Esophagus (tissue), 2 donors: ENCODE results near the gene SSUH2. TPM values are rescaled to one million over a fixed set of nuclear protein-coding genes. Genes with fewer than 3 reads are reported as not detected.

Experiments used
- H3K27ac ChIP-seq, 2 donors: one replicate each; pipeline ENCODE4 v1.5.1; 2013; ENCODE audit warnings: low read depth in 2 of 2, mild to moderate bottlenecking in 2 of 2, inconsistent platforms in 1 of 2, low read length in 1 of 2, moderate library complexity in 1 of 2
- H3K27me3 ChIP-seq, 2 donors: one replicate each; pipeline ENCODE4 v1.6.1; 2013; ENCODE audit warnings: low read length in 2 of 2, control low read depth in 1 of 2, mild to moderate bottlenecking in 1 of 2; ENCODE audit not compliant: insufficient read depth in 2 of 2, control insufficient read depth in 1 of 2
- H3K36me3 ChIP-seq, 2 donors: one replicate each; pipeline ENCODE4 v1.6.1; 2013; ENCODE audit warnings: low read length in 1 of 2; ENCODE audit not compliant: control insufficient read depth in 2 of 2, insufficient read depth in 2 of 2
- H3K4me1 ChIP-seq, 2 donors: one replicate each; pipeline ENCODE4 v1.6.1; 2013; ENCODE audit warnings: low read length in 1 of 2; ENCODE audit not compliant: control insufficient read depth in 2 of 2, insufficient read depth in 2 of 2
- H3K4me3 ChIP-seq, 2 donors: one replicate each; pipeline ENCODE4 v1.5.1; 2013; ENCODE audit warnings: low read length in 2 of 2, mild to moderate bottlenecking in 2 of 2, low read depth in 1 of 2, moderate library complexity in 1 of 2
- H3K9me3 ChIP-seq, 2 donors: one replicate each; pipeline ENCODE4 v1.6.1; 2013; ENCODE audit warnings: mild to moderate bottlenecking in 2 of 2, low read depth in 1 of 2, low read length in 1 of 2, moderate library complexity in 1 of 2; ENCODE audit not compliant: control insufficient read depth in 2 of 2, insufficient read depth in 1 of 2
- WGBS, 2 donors: extraction: QIAGEN DNeasy Blood & Tissue Kit; methylation state at CpG; one replicate each; pipeline ENCODE4 v1.1.7; 2013; 5-methylcytosine and 5-hydroxymethylcytosine counted together
- polyA plus RNA-seq, 2 donors: library from polyadenylated mRNA; stranded (reverse); fragments of 200-250 nt; gene quantifications; one replicate each; pipeline ENCODE4 v1.2.3, GENCODE V29; 2013
- donor health status: healthy with polysubstance abuse.
- donor health status: Bipolar disorder and iron deficiency.

The SSUH2 gene
- polyA plus RNA-seq, 2 donors, result 0.22 to 0.51 TPM

DNA sequence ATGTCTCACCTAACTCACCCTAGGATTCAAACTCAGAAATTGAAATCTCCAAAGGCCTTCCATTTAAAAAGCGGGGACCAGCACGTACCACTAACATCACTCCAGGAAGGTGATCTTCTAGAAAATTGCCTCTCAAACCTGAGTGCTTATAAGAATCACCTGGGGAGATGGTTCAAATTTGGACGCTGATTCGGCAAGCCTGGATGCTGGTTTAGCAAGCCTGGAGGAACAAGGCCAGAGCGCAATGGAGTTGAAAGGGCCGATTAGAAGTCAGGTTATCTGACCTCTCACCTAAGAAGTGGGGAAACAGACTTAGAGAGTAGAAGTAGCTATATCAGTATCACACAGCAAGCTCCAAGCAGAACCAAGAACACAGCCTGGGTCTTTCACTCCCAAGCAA is 68.2 kb downstream of the SSUH2 start:
- H3K4me3 ChIP-seq, result no peak overlapping the region
- H3K27ac ChIP-seq, result peak overlapping the region; percentile 15 to 40
- H3K9me3 ChIP-seq, result no peaks in the 10 kb centered on the region
- 88 to 89% methylated on average over 6 of the region's 6 CpGs for whole genome bisulfite sequencing, 2 donors
- H3K27me3 ChIP-seq, result no peaks in the 10 kb centered on the region
- peaks cover 4 to 10% of the 10 kb centered on the region in 2 donors for H3K4me1 ChIP-seq
- H3K36me3 ChIP-seq, result no peaks in the 10 kb centered on the region

- Histone ChIP-seq H3K4me3 (no peak overlapping the region), H3K27ac (peak overlapping the region; percentile 18 to 64), H3K4me1 (peaks cover 7 to 10% of the 10 kb centered on the region in 2 donors), H3K36me3 (no peaks in the 10 kb centered on the region), H3K27me3 (no peaks in the 10 kb centered on the region), H3K9me3 (no peaks in the 10 kb centered on the region)
- WGBS, 2 donors, result 71 to 75% methylated on average over 5 of the region's 5 CpGs
Measured at GRCh38 chr3:8575364-8576104, 69.1 kb downstream of the SSUH2 start.

GRCh38 chr3:8574670-8575322 is 69.8 kb downstream of the SSUH2 start:
- H3K4me1 ChIP-seq, result peaks cover 7 to 10% of the 10 kb centered on the region in 2 donors
- 75 to 80% methylated on average over 5 of the region's 5 CpGs for WGBS, 2 donors
- no peak overlapping the region for H3K4me3 ChIP-seq
- H3K36me3 ChIP-seq, result no peaks in the 10 kb centered on the region
- no peaks in the 10 kb centered on the region for H3K27me3 ChIP-seq
- peak overlapping the region in 1 of 2 donors; percentile 18 for H3K27ac ChIP-seq
- H3K9me3 ChIP-seq, result no peaks in the 10 kb centered on the region

DNA sequence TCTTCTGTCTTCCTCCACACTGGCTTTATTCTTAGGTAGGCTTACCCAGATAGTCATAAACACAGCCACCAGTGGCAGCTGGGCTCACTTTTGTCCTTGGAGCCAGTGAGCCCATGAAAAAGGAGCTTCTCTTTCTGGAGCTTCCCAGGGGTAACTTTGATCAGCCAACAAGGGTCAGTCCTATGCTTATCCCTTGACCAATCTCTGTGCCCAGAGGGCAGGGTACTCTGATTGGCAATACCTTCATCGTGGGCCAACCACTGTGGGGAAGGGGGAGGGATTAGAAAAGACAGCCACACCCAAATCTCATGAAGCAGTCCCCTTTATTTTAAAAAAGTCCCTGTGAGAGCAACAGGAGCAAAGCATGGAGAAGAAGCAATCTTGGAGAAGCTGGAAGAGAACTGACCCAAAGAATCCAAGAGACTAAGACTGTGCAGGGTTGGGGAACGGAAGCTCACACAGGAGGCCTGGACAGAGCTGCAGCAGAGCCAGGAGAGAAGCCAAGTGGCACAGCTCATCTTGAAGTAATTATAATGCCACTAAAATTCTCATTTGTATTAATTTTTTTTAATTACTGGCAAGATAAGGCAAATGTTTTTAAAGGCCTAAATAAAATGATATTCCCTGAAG is 70.4 kb downstream of the SSUH2 start:
- H3K4me1 ChIP-seq, result peaks cover 7 to 10% of the 10 kb centered on the region in 2 donors
- WGBS, 2 donors, result 61 to 71% methylated on average over 2 of the region's 2 CpGs
- H3K27ac ChIP-seq, result no peak overlapping the region
- no peaks in the 10 kb centered on the region for H3K36me3 ChIP-seq
- no peaks in the 10 kb centered on the region for H3K9me3 ChIP-seq
- H3K4me3 ChIP-seq, result no peak overlapping the region
- no peaks in the 10 kb centered on the region for H3K27me3 ChIP-seq

DNA sequence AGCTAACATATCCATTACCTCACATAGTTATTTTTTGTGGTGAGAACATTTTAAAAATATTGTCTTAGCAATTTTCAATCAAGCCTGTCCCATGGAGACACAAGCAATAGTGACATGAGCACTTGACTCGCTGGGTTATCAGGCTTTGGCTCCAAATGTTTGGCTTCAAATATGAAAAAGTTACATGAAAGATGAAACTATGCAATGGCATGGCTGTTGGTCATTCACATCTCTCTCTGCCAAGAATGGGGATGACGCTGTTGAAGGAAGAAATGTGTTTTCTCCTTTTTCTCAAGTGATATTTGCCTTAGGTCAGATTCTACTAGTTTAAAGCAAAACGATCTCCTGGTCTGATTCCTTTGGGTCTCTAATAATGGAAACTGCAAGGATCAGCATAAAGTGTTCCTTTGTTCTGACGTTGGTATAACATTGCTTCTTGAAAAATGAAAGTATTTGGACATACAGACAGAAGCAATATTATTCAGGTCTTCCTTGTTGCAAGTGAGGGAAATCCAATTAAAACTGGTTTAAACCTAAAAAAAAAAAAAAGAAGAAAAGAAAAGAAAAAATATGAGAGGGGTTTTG is 71.2 kb downstream of the SSUH2 start:
- Histone ChIP-seq H3K9me3 (no peaks in the 10 kb centered on the region), H3K27me3 (no peaks in the 10 kb centered on the region), H3K4me1 (peaks cover 7 to 10% of the 10 kb centered on the region in 2 donors), H3K27ac (no peak overlapping the region), H3K4me3 (no peak overlapping the region), H3K36me3 (no peaks in the 10 kb centered on the region)
- 61 to 68% methylated on average over 4 of the region's 4 CpGs for WGBS, 2 donors

DNA sequence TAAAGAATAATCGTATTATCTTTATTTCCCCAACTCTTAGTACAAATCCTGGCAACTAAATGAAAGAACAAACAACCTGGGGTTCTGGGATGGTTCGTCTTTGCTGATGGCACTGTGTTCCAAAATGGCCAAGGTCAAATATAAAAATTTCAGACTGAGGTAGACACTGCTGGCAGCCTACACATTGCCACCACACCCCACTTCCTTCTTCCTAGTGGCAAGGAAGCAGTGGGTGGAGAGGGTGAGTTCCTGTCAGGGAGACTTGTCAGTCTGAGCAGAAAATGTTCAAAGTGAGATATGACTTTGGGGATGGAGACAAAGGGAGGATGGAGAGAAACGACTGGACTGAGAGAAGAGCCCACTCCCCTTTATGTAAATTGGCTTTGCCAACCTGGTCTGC is 73.3 kb downstream of the SSUH2 start:
- Histone ChIP-seq H3K27ac (peak overlapping the region in 1 of 2 donors; percentile 33), H3K36me3 (peaks cover 3 to 5% of the 10 kb centered on the region in 2 donors), H3K4me1 (peaks cover 7 to 10% of the 10 kb centered on the region in 2 donors), H3K4me3 (no peak overlapping the region), H3K9me3 (no peaks in the 10 kb centered on the region), H3K27me3 (no peaks in the 10 kb centered on the region)
- WGBS, 2 donors, result 46 to 73% methylated on average over 2 to 3 of the region's 3 CpGs

Other genes starting within 250 kb of the SSUH2 start
- gene LMCD1, start 143.0 kb downstream of the SSUH2 start, polyA plus RNA-seq, result 10 to 100 TPM; 17.2 to 21.2 TPM
- under 1 TPM in 1 of 2 donors, not detected in 1; 0.04 TPM for gene CAV3, start 89.0 kb upstream of the SSUH2 start, polyA plus RNA-seq
- gene OXTR, start 124.8 kb upstream of the SSUH2 start, polyA plus RNA-seq, result 1 to 10 TPM; 1.0 to 1.4 TPM